HG03571 (cell line): ENCODE results near the gene ANKRD66.
"Not testable (repeated sequence)": the region's sequence is repeated elsewhere in the genome, so short reads cannot be mapped to it uniquely, and the experiment has no call there.

Experiments
- ATAC-seq: cut with Tn5 transposase; IDR thresholded peaks from one replicate; pipeline ENCODE4 v1.9.1; 2021; ENCODE audit not compliant: unreplicated experiment

The ANKRD66 gene

GRCh38 chr6:46746696-46747095, at the start of gene ANKRD66:
TSS of gene ANKRD66 (plus strand) at chr6:46746933. CDS start at chr6:46751949, 5,016 bp downstream.
- no peak for ATAC-seq

- no peak for ATAC-seq
Observed at GRCh38 chr6:46699970-46700369, 46.8 kb upstream of the ANKRD66 start.

- ATAC-seq: no peak
Observed at GRCh38 chr6:46704562-46704961, 42.2 kb upstream of the ANKRD66 start.

GRCh38 chr6:46706464-46706863, 40.3 kb upstream of the ANKRD66 start:
- ATAC-seq: no peak

DNA sequence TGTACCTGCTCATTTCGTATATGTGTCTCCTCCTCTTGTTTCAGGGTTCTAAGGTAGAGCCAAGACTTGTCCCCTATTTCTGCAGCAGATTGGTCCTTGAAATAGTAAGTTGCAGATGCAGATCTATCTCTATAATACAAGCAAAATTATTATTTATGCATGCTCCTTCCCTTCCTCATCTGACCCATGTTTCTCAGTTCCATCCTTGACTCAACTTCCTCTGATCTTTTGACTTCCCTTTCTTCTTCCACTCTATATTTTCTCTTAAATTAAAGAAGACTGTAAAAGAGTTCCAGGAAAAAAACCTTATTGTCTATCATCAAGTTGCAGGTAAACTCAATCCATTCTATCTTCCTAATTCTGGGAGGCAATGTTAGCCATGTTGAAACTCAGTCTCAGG, 35.2 kb upstream of the ANKRD66 start:
- ATAC-seq: no peak

GRCh38 chr6:46715141-46715540, 31.6 kb upstream of the ANKRD66 start:
- no peak for ATAC-seq

DNA sequence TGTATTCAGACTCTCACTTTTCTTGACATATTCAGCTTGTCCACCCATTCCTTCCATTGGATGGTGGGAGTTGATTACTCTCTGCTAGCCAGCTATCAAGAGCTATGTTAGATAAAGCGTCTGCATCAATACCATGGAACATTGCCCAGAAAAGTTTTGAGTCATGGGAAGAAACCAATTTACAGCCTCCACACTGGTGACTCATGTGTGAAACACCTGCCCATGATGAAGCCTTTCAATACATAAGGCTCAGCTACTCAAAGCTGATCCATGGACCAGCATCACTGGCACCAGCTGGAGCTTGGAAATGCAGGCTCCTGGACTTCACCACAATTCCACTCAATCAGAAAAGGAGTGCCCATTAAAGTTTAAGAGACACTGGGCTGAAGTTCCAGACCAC, 27.6 kb upstream of the ANKRD66 start:
- no peak for ATAC-seq

GRCh38 chr6:46720401-46720800, 26.3 kb upstream of the ANKRD66 start:
- ATAC-seq: no peak

- no peak for ATAC-seq
Observed at GRCh38 chr6:46729787-46730326, 16.9 kb upstream of the ANKRD66 start.

DNA sequence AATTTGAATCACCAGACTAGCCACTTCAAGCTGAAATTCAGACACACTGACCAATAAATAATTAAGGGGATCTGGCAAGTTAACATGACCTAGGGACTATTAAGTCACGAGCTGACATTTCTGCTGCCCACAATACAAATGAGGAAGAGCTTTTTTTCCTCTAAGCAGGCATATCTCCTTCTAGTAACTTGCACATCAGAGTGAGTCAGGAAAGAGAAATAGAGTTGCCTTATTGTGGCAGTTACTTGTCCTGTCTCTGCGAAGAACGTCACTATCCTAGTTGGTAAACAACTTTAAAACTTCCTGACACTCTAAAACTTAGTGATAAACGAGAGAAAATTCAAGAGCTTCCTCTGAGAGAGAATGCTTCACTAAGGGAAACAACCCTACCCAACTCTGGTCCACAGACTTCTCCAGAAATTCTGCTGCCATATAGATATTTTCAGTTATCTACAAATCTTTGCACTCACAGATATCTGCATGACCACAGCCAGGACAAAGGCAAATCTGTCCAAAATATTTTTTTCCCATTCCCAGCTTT, 15.7 kb upstream of the ANKRD66 start:
- no peak for ATAC-seq

DNA sequence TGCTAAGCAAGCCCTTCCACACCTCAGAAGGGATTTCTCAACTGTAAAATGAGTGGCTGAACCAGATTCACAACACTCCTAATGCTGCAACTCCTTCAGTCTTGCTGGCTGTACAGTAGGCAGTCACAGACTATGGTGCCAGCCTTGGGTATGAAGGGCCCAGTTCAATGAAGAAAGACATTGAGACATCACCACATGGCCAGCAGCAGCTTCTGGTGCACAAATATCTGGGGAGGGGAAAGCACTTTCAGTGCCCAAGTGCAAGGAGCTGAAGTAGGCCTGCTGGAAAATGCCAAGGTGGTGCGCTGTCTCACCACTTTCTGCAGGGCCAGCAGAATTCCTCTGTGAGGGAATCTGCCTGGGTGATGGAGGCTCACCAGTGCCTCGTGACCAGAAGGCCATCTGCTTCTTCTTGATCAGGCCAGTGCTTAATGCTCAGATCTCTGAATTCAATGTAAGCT, 13.4 kb upstream of the ANKRD66 start:
- ATAC-seq: no peak

DNA sequence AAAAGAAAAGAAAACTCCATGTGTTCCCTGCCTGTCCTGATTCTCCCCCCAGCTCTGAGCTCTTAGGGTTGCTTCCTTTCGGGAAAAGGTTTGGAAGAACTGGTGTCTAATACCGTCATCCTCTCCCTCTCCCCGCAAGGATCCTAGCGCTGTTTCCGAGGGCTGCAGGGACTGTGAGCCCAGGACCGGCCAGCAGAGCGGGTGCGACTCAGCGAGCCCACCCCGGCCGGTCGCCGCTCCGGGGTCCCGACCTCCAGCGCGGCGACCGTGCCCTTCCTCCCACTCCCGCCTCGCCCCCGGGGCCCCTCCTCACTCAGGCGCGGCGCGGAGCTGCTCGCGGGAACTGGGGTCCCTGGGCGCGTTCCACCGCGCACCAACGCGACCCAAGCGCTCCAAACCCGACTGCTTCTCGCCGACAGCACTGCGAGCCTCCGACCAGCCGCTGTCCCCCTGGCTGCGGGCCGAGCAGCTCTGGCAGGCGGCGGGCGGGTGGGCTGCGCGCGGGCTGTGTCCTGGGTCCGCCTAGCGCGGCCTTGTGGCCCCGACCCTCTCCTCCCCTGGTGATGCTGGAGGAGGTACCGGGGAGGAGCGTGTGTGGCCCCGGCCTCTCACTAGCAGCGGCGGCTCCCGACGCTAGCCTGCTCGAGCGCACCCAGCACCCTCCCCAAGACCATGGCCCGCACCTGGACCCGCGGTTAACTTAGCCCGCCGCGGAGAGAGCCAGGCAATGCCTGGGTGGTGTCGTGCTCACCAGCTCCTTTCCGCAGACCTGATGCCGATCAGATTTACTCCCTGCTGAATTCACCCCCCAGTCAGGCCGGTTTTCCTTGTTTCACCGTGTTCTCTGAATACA, 11.6 kb upstream of the ANKRD66 start, which contains the start of gene PLA2G7:
PLA2G7 (minus strand) TSS at position 509 of the 853 bp plus-strand sequence. CDS start 12,484 bp downstream, outside the sequence.
- ATAC-seq: no peak

DNA sequence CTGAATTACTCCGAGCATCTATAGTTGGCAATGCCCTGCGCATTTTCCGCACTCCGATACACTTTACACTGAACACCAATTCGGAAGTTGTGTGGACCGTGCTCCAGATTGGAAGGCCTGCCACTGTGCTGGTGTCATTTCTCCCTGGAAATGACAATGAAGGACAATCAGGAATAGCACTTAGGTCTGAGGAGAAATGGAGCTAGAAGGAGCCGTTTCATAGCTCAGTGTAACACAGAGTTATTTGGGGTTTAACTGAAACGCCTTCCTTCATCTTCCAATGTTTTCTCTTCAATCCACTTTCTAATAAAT, 11.1 kb upstream of the ANKRD66 start:
- ATAC-seq: no peak

DNA sequence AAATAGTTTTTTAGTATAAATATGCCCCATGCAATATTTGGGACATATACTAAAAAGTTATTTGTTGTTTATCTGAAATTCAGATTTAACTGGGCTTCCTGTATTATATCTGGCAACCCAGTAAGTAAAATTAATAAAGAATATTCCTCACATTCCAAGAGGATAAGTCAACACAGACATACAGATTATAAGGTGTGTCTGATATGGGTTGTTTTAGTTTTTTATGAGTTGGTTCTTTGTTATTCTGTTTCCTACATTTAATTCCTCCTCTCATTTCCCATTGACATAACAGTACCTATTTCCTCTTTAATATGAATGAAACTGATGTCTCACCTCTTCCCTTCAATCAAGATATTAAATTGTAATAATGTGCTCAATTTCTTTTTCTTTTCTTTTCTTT, 9.8 kb upstream of the ANKRD66 start:
- no peak for ATAC-seq

DNA sequence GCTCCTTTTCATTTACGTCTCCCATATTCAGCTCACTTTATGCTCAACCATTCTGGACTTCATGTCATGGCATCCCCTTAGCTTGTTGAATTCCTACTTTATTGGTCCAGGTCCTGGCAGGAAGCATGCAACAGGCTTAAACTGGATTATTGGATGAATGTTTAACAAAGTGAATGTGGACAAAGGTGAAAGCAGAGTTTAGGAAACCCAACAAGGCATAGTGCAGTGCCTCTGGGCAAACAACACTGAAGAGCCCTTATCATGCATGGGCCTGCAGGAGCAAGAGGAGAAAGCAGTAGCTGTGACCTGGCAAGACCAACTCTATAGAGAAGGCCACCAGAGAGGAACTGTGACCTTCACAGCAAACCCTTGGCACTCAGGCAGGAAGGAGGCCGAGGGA, 5.3 kb upstream of the ANKRD66 start:
- ATAC-seq: no peak

GRCh38 chr6:46741910-46742309, 4.8 kb upstream of the ANKRD66 start:
- ATAC-seq: no peak

DNA sequence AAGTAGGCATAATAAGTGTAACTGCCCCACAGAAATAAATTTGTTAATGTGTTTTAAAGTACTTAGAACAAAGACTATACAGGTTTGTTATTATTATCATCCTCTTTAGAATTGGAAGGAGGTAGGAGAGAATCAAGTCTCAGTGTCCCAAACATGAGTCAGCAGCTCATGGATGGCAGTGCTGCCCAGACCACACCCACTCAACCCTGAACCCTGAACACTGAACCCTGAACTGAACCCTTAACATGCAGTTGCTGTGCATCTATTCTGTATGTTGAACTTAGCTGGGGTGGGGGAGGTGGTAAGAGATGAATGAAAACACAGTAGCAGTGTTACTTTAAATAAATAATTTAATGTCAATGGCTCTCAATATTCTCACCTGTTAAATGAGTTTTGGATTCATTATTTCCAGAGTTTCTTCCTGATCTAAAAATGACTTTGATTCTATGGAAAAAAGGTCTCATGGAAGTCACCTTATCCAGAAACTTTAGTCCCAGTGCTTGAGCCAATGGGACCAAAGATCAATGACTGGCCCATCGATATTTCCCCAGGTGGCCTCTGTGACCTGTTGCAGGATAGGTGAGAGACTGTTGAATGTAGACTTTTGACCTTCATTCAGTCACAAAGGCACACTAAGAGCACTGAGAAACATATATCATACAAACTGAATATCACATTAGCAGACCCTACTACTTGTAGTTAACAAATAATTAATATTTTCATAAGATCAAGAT, 3.1 kb upstream of the ANKRD66 start:
- ATAC-seq: no peak

- ATAC-seq: not testable (repeated sequence)
Observed at GRCh38 chr6:46744159-46744725, 2.5 kb upstream of the ANKRD66 start.

GRCh38 chr6:46745973-46746372, 760 bp upstream of the ANKRD66 start:
- no peak for ATAC-seq

DNA sequence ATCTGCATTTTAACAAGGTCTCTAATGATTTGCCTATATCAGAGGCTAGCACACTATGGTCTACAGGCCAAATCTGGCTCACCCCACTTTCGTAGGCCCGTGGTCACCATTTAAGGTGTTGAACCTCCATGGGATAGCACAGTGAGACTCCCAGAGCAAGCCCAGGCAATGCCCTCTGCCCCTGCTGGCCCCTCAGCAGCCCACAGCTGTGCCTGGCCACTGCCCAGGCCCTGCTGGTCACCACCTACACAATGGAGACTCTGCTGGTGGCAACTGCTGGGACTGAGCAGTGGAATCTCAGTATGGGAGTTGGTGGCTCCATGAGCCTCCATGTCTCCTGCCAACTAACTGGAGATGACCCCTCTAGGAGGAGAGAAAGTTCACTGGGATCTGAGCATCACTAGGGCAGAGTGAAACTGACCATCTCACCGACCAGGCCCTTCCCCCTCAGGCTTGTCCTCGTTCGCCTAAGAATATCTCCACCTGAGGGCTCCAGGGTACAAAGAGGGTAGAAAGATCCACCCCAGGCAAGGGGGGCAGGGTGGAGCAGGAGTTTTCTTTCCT, 2.3 kb downstream of the ANKRD66 start:
- no peak for ATAC-seq

GRCh38 chr6:46749731-46750130, 3.0 kb downstream of the ANKRD66 start:
- no peak for ATAC-seq
